Effector CD4-positive, alpha-beta T cell (primary cell): Measurements from ENCODE around the gene ACTC1.

Experiments
- DNase-seq: peaks from one replicate; pipeline ENCODE4 v3.0.0-alpha.2; 2020

Gene ACTC1

GRCh38 chr15:34799149-34800101, 4.1 kb upstream of the ACTC1 start:
- DNase-seq: no peak

- no peak for DNase-seq
Observed at GRCh38 chr15:34796847-34797435, 1.6 kb upstream of the ACTC1 start.

- DNase-seq: no peak
Observed at GRCh38 chr15:34794590-34795206, 651 bp downstream of the ACTC1 start.

- DNase-seq: no peak
Observed at GRCh38 chr15:34793901-34794300, 1.4 kb downstream of the ACTC1 start.

GRCh38 chr15:34793071-34793470, 2.3 kb downstream of the ACTC1 start:
- DNase-seq: no peak

- no peak for DNase-seq
Observed at GRCh38 chr15:34791701-34792100, 3.6 kb downstream of the ACTC1 start.

GRCh38 chr15:34790121-34790520, 5.2 kb downstream of the ACTC1 start:
- no peak for DNase-seq

- DNase-seq: no peak
Observed at GRCh38 chr15:34789326-34789725, 6.0 kb downstream of the ACTC1 start.

GRCh38 chr15:34786206-34786605, 9.1 kb downstream of the ACTC1 start:
- DNase-seq: no peak

GRCh38 chr15:34783991-34784390, 11.4 kb downstream of the ACTC1 start:
- DNase-seq: no peak

- no peak for DNase-seq
Observed at GRCh38 chr15:34783431-34783830, 11.9 kb downstream of the ACTC1 start.

GRCh38 chr15:34782901-34783300, 12.4 kb downstream of the ACTC1 start:
- no peak for DNase-seq

- DNase-seq: no peak
Observed at GRCh38 chr15:34780725-34781124, 14.6 kb downstream of the ACTC1 start.

GRCh38 chr15:34776606-34777105, 18.7 kb downstream of the ACTC1 start:
- no peak for DNase-seq

GRCh38 chr15:34773917-34774316, 21.4 kb downstream of the ACTC1 start:
- DNase-seq: no peak

- no peak for DNase-seq
Observed at GRCh38 chr15:34773013-34773412, 22.3 kb downstream of the ACTC1 start.

GRCh38 chr15:34772312-34772711, 23.0 kb downstream of the ACTC1 start:
- no peak for DNase-seq

- no peak for DNase-seq
Observed at GRCh38 chr15:34769711-34770110, 25.6 kb downstream of the ACTC1 start.

- DNase-seq: no peak
Observed at GRCh38 chr15:34768530-34768929, 26.8 kb downstream of the ACTC1 start.

GRCh38 chr15:34765741-34766140, 29.6 kb downstream of the ACTC1 start:
- no peak for DNase-seq

- no peak for DNase-seq
Observed at GRCh38 chr15:34760909-34761308, 34.4 kb downstream of the ACTC1 start.

GRCh38 chr15:34759992-34760391, 35.4 kb downstream of the ACTC1 start:
- no peak for DNase-seq

- no peak for DNase-seq
Observed at GRCh38 chr15:34759347-34759746, 36.0 kb downstream of the ACTC1 start.

GRCh38 chr15:34757262-34757661, 38.1 kb downstream of the ACTC1 start:
- no peak for DNase-seq
